ENCODE measurements around the gene PRODH. TPM values are rescaled to one million over a fixed set of nuclear protein-coding genes. Genes with fewer than 3 reads are reported as not detected.
A peak's percentile ranks its signal among the peaks of the same experiment; 100 is the strongest.
"Not testable (repeated sequence)": the region's sequence is repeated elsewhere in the genome, so short reads cannot be mapped to it uniquely, and the experiment has no call there.

PRODH gene
- total RNA-seq, 4 donors from 2014 or later = 1.7 to 41.5 (median 14.2) TPM

- DNase-seq (ENCODE audit: low spot score) = no peak
- no peak for TF ChIP-seq CTCF (IDR thresholded peaks at IDR 0.05)
- no peak for ATAC-seq (ENCODE audit: low FRiP score)
These were observed 35.2 kb upstream of the PRODH start for GRCh38 chr22:18971321-18971751.

- DNase-seq (ENCODE audit: low spot score) = no peak
- no peak for TF ChIP-seq CTCF (IDR thresholded peaks at IDR 0.05)
- ATAC-seq (ENCODE audit: low FRiP score) = no peak
These were observed 34.8 kb upstream of the PRODH start for GRCh38 chr22:18970948-18971315.

GRCh38 chr22:18970176-18970947 lies 34.3 kb upstream of the PRODH start:
- no peak for DNase-seq (ENCODE audit: low spot score)
- TF ChIP-seq CTCF (IDR thresholded peaks at IDR 0.05) = no peak
- ATAC-seq (ENCODE audit: low FRiP score) = peak; percentile 37

- DNase-seq (ENCODE audit: low spot score); ATAC-seq (ENCODE audit: low FRiP score): not testable (repeated sequence)
These were observed 33.3 kb upstream of the PRODH start for GRCh38 chr22:18969158-18969942.

GRCh38 chr22:18968011-18968749 lies 32.1 kb upstream of the PRODH start:
- ATAC-seq (ENCODE audit: low FRiP score) = no peak
- no peak for TF ChIP-seq CTCF (IDR thresholded peaks at IDR 0.05)
- DNase-seq (ENCODE audit: low spot score) = no peak

GRCh38 chr22:18967391-18968010 lies 31.4 kb upstream of the PRODH start:
- ATAC-seq (ENCODE audit: low FRiP score); DNase-seq (ENCODE audit: low spot score): not testable (repeated sequence)

- no peak for ATAC-seq (ENCODE audit: low FRiP score)
- no peak for TF ChIP-seq CTCF (IDR thresholded peaks at IDR 0.05)
- no peak for DNase-seq (ENCODE audit: low spot score)
These were observed 30.7 kb upstream of the PRODH start for GRCh38 chr22:18966748-18967147.

All from omental fat pad (tissue), 4 donors.